T-helper 2 cell (primary cell): ENCODE results near the gene FOLR3.
"Not testable (repeated sequence)": the region's sequence is repeated elsewhere in the genome, so short reads cannot be mapped to it uniquely, and the experiment has no call there.

Experiments
- DNase-seq, 5 experiments: peaks; one replicate each; pipeline versions ENCODE4 v3.0.0 to v3.0.0-alpha.2; 2012 to 2022
- total RNA-seq, 2 donors: gene quantifications; one replicate each; lab custom pipeline; 2026; lab: John Stamatoyannopoulos, UW

The FOLR3 gene
- 0 reads per million in 2 donors for total RNA-seq

- not testable (repeated sequence) for DNase-seq
These were observed at the start of gene FOLR3 for GRCh38 chr11:72135473-72135872. Gene FOLR3, plus strand, starts transcription at chr11:72135725. Its CDS starts 228 bp downstream, at chr11:72135953.

GRCh38 chr11:72088076-72088808, 47.3 kb upstream of the FOLR3 start:
- no peak for DNase-seq

- peak in 4 of 5 experiments; percentile 27 to 64 (median 51) for DNase-seq
These were observed 44.2 kb upstream of the FOLR3 start for GRCh38 chr11:72091292-72091691.

GRCh38 chr11:72098741-72099140, 36.8 kb upstream of the FOLR3 start:
- no peak for DNase-seq

- DNase-seq, result no peak
These were observed 35.5 kb upstream of the FOLR3 start for GRCh38 chr11:72100009-72100408.

DNA sequence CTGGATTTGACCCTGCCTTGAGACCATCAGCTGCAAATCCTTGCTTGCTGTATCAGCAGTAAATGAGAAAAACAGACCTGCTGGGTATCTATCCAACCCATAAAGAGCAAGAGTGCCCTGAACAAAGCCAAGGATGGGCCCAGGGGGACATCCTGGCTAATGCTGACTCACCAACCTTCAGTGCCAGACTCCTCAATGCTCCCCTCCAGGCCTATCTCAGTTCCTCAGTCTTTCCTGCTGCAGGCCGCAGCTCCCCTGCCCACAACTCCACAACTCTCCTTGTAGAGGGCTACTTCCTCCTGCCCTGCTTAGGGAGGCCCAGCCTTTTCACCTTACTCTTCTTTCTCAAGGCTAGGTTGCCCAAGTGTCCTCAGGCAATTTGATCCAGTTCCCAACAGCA, 35.1 kb upstream of the FOLR3 start:
- no peak for DNase-seq

DNA sequence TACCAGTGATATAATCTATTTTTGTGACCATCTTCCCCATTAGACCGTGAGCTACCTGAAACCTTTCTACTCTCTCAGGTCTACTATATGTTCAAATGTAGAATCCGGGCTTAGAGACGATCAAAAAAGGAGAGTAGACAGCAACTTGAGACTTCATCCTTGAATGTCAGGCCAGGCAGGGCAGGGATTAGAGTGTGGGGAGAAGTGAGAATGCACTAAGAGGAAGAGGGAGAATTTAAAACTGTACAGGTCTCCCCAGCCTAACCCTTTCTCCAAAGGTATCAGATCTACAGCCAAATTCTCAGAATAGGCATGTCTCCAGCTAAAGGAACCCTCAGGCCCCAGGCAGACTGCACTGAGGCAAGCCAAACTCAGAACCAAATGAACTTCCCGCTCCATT, 33.4 kb upstream of the FOLR3 start:
- DNase-seq, result no peak

DNA sequence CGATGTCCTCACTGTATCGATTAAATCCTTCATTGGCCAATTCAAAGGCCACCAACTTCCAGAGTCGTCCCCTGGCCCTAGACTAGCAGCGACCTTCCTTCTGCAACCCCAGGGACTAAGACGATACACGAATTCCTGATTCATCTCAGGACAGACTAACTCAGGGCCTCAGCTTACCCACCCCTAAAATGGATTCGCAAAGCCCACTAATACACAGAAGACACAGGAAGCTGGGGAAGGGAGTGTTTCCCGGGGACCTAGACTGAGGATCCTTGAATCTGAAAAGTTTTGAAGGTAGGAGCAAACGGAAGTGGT, 32.9 kb upstream of the FOLR3 start:
- no peak for DNase-seq

DNA sequence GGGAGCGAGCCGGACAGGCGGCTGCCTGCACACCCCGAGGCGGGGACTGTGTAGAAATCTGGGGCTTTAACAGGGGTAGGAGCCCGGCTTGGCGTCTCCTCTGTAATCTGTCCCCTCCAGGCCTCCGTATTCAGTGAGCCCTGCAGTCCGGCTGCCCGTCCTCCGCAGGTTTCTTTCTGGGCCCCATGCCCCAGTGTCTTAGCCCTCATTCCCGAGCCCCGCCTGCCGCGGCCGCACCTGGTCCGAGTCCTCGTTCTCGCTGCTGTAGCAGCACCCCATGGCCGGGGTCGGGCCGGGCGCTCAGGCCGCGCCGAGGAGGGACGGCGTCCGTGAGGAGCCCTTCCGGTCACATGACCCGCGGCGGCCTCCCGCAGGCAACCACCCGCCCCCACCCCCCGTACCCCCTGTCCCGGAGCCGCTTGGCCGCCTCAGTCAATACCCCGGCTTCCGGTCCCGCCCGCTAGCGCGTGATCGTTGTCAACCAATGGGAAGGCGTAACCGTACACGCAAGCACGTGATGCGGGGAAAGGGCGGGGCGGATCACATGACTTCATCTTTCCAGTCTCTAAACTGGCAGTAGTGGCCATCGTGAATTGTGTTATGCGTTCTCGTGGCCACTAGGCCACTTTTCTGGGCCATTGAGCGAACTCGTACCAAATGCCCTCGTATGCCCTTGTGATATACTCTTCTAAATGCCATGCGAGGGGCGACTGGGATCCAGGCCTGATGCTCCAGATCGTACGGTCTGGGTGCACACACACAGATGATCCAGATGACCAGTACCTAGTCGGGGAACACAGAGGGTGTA, 32.4 kb upstream of the FOLR3 start, which contains the start of gene LAMTOR1:
TSS of gene LAMTOR1 (minus strand) at position 352 of the 808 bp plus-strand sequence. CDS start at position 279, 73 bp downstream.
- peak; percentile 89 to 99 (median 96) for DNase-seq

DNA sequence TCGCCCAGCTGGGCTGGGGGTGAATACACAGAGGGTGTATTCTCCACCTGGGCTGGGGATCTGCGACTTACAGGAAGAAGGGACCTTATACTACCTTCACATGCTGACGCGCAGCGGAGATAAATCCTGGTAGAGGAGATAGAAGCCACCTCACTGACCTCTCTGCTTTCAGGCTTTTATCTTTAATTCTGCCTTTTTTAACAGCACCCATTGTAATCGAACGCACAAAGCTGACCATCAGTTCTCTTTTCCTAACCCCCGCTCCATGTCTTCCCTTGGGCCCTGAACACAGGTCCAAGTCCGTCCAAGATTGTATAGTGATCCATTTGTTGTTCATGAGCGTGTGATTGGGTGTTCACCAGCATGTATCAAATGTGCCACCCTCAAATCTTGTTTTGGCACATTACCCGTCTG, 31.8 kb upstream of the FOLR3 start:
- DNase-seq, result no peak

DNA sequence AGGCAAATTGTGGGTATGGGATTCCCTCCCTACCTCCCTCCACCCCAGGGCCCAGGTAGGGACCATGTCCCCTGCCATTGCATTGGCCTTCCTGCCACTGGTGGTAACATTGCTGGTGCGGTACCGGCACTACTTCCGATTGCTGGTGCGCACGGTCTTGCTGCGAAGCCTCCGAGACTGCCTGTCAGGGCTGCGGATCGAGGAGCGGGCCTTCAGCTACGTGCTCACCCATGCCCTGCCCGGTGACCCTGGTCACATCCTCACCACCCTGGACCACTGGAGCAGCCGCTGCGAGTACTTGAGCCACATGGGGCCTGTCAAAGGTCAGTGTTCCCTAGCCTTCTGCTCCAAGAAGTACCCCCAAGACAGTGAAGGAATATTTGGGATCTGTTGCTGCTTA, 29.6 kb upstream of the FOLR3 start, which contains the start of gene TOMT:
TSS of gene TOMT (plus strand) at position 37 of the 400 bp plus-strand sequence. CDS start at position 65, 28 bp downstream.
- no peak for DNase-seq

- no peak for DNase-seq
These were observed 24.0 kb upstream of the FOLR3 start for GRCh38 chr11:72111300-72112142.

DNA sequence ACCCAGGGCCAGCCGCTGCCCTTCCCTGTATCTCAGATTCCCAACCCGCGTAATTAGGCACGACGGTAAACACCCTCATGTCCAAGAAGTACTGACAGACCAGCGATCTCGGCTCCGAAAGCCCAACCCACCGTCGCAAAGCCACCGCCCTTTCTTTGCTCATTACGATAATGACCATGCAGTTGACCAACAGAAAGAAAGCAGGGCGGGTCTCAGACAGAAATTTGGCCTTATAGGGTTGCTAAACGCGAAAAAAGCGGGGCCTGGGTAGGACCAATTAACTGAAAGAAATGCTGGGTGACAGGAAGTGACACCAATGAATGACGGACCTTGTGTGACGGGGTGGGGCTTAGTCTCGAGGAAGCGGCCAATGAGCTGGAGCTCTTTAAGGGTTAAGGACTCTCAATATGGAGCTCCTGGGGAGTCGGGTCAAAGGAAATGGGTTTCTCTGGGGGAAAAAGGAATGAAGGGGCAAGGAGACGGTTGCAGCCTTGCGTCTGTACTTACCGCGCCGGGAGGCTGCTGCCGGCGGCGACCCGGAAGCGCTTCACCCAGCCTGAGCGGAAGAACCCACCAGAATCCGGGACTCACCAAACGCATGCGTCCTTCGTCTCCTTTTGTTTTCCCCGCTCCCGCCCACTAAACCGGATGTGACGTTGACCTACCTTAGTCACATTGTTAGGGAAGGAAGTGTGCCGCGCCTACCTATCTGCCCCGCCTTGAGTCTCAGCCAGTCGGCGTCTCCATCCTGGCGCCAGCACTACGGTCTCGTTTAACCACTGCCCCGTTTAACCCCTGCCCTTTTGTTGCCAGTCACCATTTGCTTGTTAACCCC, 23.2 kb upstream of the FOLR3 start, which contains the start of gene ANAPC15:
TSS of gene ANAPC15 (minus strand) at position 553 of the 835 bp plus-strand sequence. CDS start 1,419 bp downstream, outside the sequence.
- peak; percentile 78 to 100 (median 98) for DNase-seq

DNA sequence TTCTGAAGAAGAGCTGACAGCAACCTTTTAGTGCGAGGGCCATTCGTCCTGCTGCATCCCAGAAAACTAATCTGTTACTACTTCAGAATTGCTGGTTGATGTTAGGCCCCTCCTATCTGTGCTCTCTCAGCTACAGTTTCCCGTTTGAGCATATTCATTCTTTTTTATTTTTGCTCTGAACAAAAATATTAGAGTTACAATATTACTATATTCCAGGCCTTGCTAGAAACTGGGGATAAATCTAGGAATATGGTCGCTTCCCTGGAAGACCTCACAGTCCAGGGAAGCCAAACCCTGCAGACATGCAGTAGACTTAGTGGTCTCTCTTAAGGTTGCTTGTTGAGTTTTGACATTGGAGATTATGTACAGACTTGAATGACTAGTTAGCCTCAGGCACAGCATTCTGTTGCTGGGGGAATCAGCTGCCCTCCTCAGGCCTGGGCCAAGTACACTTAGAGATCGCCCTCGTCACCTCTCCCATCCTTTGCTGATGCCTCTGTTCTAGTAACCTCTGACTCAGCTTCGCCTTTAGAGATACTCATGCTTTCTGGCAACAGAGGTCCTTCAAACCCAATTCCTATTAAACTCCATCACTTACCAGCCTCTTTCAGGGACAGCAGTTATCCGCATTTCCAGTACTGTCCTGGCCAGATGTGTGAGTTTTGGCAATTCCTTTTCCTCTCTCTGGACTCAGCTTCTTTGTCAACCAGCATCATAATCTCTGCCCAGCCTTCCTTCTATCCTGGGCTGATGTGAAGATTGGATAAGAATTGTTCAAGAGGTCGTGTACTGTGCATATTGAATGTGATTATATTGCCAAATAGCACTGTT, 22.3 kb upstream of the FOLR3 start:
- no peak for DNase-seq

- DNase-seq, result no peak
These were observed 21.0 kb upstream of the FOLR3 start for GRCh38 chr11:72114570-72114969.

GRCh38 chr11:72116019-72116755, 19.3 kb upstream of the FOLR3 start:
- DNase-seq, result no peak

GRCh38 chr11:72119198-72119597, 16.3 kb upstream of the FOLR3 start:
- DNase-seq, result no peak

DNA sequence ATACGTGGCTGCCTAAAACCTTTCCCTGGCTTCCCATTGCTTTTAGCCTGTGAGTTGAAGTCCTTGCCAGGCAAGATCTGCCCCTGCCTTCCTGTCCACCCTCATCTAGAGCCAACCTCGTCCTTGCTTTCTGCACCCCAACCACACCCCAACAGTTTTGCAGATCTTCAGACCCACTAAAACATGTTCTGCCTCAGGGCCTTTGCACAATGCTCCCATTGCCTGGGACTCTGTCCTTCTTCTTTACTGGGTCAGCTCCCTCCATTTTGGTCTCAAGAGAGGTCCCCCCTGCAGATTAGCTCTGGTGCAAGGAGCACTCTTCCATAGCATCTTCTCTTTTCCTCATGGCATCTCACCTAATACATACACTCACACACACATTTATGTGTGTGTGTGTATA, 14.6 kb upstream of the FOLR3 start:
- DNase-seq, result no peak

GRCh38 chr11:72122607-72123006, 12.9 kb upstream of the FOLR3 start:
- DNase-seq, result no peak

GRCh38 chr11:72123117-72123653, 12.3 kb upstream of the FOLR3 start:
- no peak for DNase-seq
